ENCODE data around the gene XXYLT1.

GRCh38 chr3:195274259-195274966, 3.5 kb upstream of the XXYLT1 start:
- TF ChIP-seq HOXD13 (CRISPR knock-in tag; IDR thresholded peaks at IDR 0.05; ENCODE audit: borderline replicate concordance): no peak
- no peak for TF ChIP-seq CTCF (tag by site-specific recombination; IDR thresholded peaks at IDR 0.05)
- TF ChIP-seq ZNF324 (tag by site-specific recombination; IDR thresholded peaks at IDR 0.05): no peak

Measured in HEK293 (cell line).